Right lobe of liver (tissue), 6 donors: ENCODE measurements around the gene PRSS2. TPM values are rescaled to one million over a fixed set of nuclear protein-coding genes. Genes with fewer than 3 reads are reported as not detected.
"Not testable (repeated sequence)": the region's sequence is repeated elsewhere in the genome, so short reads cannot be mapped to it uniquely, and the experiment has no call there.

Source experiments
- ATAC-seq, 4 donors: fragments of 200-7000 bp; cut with Tn5 transposase; one replicate each; pipeline ENCODE4 v1.9.1; 2020; ENCODE audit warnings: mild to moderate bottlenecking in 4 of 4, moderate library complexity in 4 of 4
- DNase-seq, 3 donors: peaks; one replicate each; pipeline ENCODE4 v3.0.0-alpha.2; 2020
- H3K27ac ChIP-seq, 3 donors: fragments of 200-600 bp; one replicate each; pipeline ENCODE4 v1.8.0; 2022
- H3K27me3 ChIP-seq, 2 donors: fragments of 200-600 bp; one replicate each; pipeline ENCODE4 v1.8.0; 2022
- H3K36me3 ChIP-seq, 4 donors: fragments of 200-600 bp; sonication (generic) in 1 of 4; one replicate each; pipeline versions ENCODE4 v1.5.1 to v1.8.0; 2017 to 2022; ENCODE audit warnings: control low read depth in 1 of 4
- H3K4me1 ChIP-seq, 4 donors: fragments of 200-600 bp; sonication (generic) in 1 of 4; one replicate each; pipeline versions ENCODE4 v1.5.1 to v1.8.0; 2017 to 2022; ENCODE audit warnings: control low read depth in 1 of 4
- H3K4me3 ChIP-seq, 3 donors: fragments of 200-600 bp; one replicate each; pipeline ENCODE4 v1.8.0; 2022
- H3K9me3 ChIP-seq, 4 donors: fragments of 200-600 bp; sonication (generic) in 1 of 4; one replicate each; pipeline versions ENCODE4 v1.5.1 to v1.8.0; 2017 to 2022; ENCODE audit warnings: control low read depth in 1 of 4
- POLR2A ChIP-seq: fragments of 450-650 bp; IDR thresholded peaks from one replicate; pipeline ENCODE4 v1.6.1; 2017; ENCODE audit warnings: antibody characterized with exemption, mild to moderate bottlenecking
- WGBS: methylation state at CpG from one replicate; pipeline ENCODE4 v1.1.6; 2018; ENCODE audit warnings: low coverage, low lambda C conversion rate; ENCODE audit not compliant: insufficient coverage; ENCODE audit errors: missing lambda C conversion rate; 5-methylcytosine and 5-hydroxymethylcytosine counted together
- intact Hi-C, 2 donors: fragments of 100-400 bp; cut with DNase I; formaldehyde crosslinking; loops; one replicate each; pipeline versions ENCODE4 v1.11.2 to v1.14.1; 2022
- total RNA-seq, 6 experiments: library from RNA; depleted of rRNA in 2 of 6; stranded (reverse); fragments of >200 nt in 2 of 6; fragmentation: NEBNext Ultra II Directional in 3 of 6; extraction: Animal tissue kit (Norgen Biotek cat#: 25700) in 3 of 6; gene quantifications; one replicate each; pipeline versions ENCODE4 v1.1.0 to v1.2.4, GENCODE V29; 2016 to 2023
- TF ChIP-seq, protein P1 (sequence below), 4 donors: fragments of 200-600 bp in 3 of 4; fragments of 450-650 bp in 1 of 4; IDR thresholded peaks; one replicate each; pipeline versions ENCODE4 v1.5.1 to v1.8.0; 2016 to 2022; ENCODE audit warnings: antibody characterized with exemption in 4 of 4, mild to moderate bottlenecking in 2 of 4
- donor health status: DM: no; HTN: yes; CAD: no.
- donor health status: DM: no; HTN: no; CAD: no.
- donor health status: DM: no; HTN: no; CAD: no.
- donor health status: DM: no; HTN: yes; CAD: no.
- donor health status: DM: no; HTN: yes; CAD: no.

PRSS2 gene
- total RNA-seq, 6 experiments from 2014 or later = 0.26 TPM; not detected in 5

DNA sequence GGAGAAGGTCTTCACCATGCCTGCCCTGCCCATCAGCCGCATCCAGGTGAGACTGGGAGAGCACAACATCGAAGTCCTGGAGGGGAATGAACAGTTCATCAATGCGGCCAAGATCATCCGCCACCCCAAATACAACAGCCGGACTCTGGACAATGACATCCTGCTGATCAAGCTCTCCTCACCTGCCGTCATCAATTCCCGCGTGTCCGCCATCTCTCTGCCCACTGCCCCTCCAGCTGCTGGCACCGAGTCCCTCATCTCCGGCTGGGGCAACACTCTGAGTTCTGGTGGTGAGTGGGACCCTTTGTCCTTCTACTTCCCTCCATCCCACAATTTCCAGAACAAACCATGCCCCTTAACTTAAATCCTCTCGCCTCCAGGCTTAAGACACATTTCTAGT lies 2.5 kb downstream of the PRSS2 start:
- ATAC-seq (no peak), DNase-seq (no peak)
- Histone ChIP-seq H3K4me1 (no peaks in the 10 kb centered on the region), H3K4me3 (no peak overlapping the region), H3K9me3 (no peaks in the 10 kb centered on the region), H3K27ac (no peak overlapping the region), H3K36me3 (no peaks in the 10 kb centered on the region), H3K27me3 (no peaks in the 10 kb centered on the region)
- WGBS = 71% methylated on average over 3 of the region's 12 CpGs
- intact Hi-C loops = no loop called here
- TF ChIP-seq, protein P1, sequence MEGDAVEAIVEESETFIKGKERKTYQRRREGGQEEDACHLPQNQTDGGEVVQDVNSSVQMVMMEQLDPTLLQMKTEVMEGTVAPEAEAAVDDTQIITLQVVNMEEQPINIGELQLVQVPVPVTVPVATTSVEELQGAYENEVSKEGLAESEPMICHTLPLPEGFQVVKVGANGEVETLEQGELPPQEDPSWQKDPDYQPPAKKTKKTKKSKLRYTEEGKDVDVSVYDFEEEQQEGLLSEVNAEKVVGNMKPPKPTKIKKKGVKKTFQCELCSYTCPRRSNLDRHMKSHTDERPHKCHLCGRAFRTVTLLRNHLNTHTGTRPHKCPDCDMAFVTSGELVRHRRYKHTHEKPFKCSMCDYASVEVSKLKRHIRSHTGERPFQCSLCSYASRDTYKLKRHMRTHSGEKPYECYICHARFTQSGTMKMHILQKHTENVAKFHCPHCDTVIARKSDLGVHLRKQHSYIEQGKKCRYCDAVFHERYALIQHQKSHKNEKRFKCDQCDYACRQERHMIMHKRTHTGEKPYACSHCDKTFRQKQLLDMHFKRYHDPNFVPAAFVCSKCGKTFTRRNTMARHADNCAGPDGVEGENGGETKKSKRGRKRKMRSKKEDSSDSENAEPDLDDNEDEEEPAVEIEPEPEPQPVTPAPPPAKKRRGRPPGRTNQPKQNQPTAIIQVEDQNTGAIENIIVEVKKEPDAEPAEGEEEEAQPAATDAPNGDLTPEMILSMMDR (IDR thresholded peaks at IDR 0.05) = no peak
- no peak for TF ChIP-seq POLR2A

DNA sequence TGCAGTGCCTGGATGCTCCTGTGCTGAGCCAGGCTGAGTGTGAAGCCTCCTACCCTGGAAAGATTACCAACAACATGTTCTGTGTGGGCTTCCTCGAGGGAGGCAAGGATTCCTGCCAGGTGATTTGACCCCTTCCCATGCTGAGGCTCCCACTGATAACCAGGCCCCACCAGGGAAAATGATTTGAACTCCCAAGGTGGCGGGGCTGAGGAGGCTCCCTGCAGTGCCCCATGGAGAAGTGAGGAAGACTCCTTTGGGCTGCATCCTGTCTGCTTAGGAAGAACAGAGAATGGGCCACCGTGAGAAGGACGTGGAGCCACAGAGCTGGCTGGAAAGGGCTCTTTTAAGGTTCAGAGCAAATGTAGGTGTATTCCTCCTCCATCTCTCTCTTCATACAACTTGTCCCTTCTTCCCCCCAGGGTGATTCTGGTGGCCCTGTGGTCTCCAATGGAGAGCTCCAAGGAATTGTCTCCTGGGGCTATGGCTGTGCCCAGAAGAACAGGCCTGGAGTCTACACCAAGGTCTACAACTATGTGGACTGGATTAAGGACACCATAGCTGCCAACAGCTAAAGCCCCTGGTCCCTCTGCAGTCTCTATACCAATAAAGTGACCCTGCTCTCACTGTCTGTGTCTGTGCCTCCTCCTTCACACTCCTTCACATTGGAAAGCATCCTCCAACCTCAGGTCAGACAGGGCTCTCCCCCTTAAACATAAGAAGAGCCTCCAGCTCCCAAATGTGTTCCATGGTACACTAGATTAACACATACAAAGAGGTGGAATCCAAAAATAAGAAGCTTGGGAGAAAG lies 3.4 kb downstream of the PRSS2 start:
- Histone ChIP-seq H3K9me3 (no peaks in the 10 kb centered on the region), H3K36me3 (no peaks in the 10 kb centered on the region), H3K27ac (no peak overlapping the region), H3K27me3 (no peaks in the 10 kb centered on the region), H3K4me1 (no peaks in the 10 kb centered on the region), H3K4me3 (no peak overlapping the region)
- 47% methylated on average over 4 of the region's 4 CpGs for WGBS
- TF ChIP-seq POLR2A = no peak
- TF ChIP-seq, protein P1 (IDR thresholded peaks at IDR 0.05) = no peak
- DNase-seq (no peak), ATAC-seq (peak in 1 of 4 donors; percentile 8)
- intact Hi-C loops = no loop called here

DNA sequence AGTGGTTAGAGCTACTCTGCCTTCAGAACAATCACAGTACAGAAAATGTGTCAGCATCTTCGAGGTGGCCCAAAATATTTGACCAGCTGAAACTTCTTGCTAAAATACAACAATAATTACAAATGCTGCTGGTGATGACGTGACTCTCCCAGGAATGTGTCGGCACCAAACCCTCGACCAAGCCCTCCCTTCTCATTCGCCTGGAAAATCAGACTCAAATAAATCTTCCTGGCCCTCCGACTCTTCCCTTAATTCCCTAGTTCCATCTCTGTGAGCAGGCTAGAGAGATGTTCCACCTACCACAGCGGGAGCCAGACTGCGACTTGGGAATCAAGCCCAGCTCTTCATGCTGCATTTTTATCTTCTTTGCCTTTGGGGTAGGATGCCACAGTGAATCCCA lies 4.1 kb downstream of the PRSS2 start:
- Histone ChIP-seq H3K36me3 (no peaks in the 10 kb centered on the region), H3K27me3 (no peaks in the 10 kb centered on the region), H3K4me3 (no peak overlapping the region), H3K9me3 (no peaks in the 10 kb centered on the region), H3K27ac (no peak overlapping the region), H3K4me1 (no peaks in the 10 kb centered on the region)
- WGBS = 59% methylated on average over 8 of the region's 8 CpGs
- TF ChIP-seq, protein P1 (IDR thresholded peaks at IDR 0.05) = no peak
- no peak for TF ChIP-seq POLR2A
- DNase-seq (no peak), ATAC-seq (no peak)
- intact Hi-C loops = no loop called here

DNA sequence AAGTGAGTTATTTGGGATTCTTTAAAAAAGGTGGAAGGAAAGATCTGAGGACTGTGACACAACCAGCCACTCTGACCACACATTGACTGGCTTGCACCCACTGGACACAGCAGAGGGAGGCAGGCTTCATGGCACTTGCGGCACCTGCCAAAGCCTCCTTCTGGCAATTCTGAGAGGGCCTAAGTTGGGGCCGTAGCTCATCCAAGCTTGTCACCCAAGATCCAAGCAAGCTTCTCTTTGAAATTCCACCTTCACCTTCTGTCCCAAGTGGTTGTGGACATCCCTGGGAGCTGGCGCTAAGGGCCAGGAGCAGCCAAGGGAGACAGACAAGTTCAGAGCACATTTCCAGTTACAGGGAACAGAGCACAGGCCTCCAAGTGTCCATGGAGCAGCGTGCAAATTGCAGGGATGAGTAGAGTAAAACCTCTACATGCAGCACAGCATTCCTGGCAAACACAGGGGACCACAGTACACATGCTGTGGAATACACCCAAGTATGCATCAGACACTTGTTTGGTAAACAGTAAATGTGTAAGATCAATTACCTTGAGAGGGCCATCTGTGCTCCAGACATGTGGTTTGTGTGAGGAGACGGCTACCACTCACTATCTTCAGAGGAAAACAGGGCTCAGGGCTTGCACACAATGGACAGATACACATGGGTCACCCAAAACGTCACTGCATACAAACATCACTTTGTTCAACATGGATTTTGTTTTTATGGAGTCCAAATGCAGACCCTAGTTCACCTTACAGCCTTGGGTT lies 4.8 kb downstream of the PRSS2 start:
- H3K27ac ChIP-seq, DNase-seq, H3K9me3 ChIP-seq, H3K27me3 ChIP-seq, ATAC-seq, H3K4me1 ChIP-seq, H3K4me3 ChIP-seq, intact Hi-C loops, H3K36me3 ChIP-seq: not testable (repeated sequence)
- WGBS = 52% methylated on average over 2 of the region's 6 CpGs
